SIG-M5 (cell line): Measurements from ENCODE around the gene ITIH3.
"Not testable (repeated sequence)": the region's sequence is repeated elsewhere in the genome, so short reads cannot be mapped to it uniquely, and the experiment has no call there.

Source experiments
- DNase-seq: peaks from one replicate; lab custom pipeline; 2025; lab: John Stamatoyannopoulos, UW

ITIH3 gene

GRCh38 chr3:52794612-52795099, at the start of gene ITIH3:
Gene ITIH3, plus strand, starts transcription at chr3:52794796. Its CDS starts 8 bp downstream, at chr3:52794804.
- DNase-seq, result no peak

- no peak for DNase-seq
These were observed 42.4 kb upstream of the ITIH3 start for GRCh38 chr3:52752045-52752660.

- DNase-seq, result no peak
These were observed 40.2 kb upstream of the ITIH3 start for GRCh38 chr3:52754373-52754772.

- no peak for DNase-seq
These were observed 38.5 kb upstream of the ITIH3 start for GRCh38 chr3:52756141-52756540.

GRCh38 chr3:52763466-52763865, 31.1 kb upstream of the ITIH3 start:
- no peak for DNase-seq

- DNase-seq, result no peak
These were observed 24.7 kb upstream of the ITIH3 start for GRCh38 chr3:52769786-52770455.

GRCh38 chr3:52770496-52771333, 23.9 kb upstream of the ITIH3 start, which contains the start of gene NEK4:
Gene NEK4, minus strand, starts transcription at chr3:52770940. Its CDS starts 194 bp downstream, at chr3:52770746.
- DNase-seq, result peak; percentile 53

- DNase-seq, result no peak
These were observed 23.3 kb upstream of the ITIH3 start for GRCh38 chr3:52771334-52771681.

- DNase-seq, result no peak
These were observed 22.9 kb upstream of the ITIH3 start for GRCh38 chr3:52771702-52772101.

- no peak for DNase-seq
These were observed 21.1 kb upstream of the ITIH3 start for GRCh38 chr3:52773361-52774065.

- DNase-seq, result no peak
These were observed 20.4 kb upstream of the ITIH3 start for GRCh38 chr3:52774066-52774713.

- no peak for DNase-seq
These were observed 19.4 kb upstream of the ITIH3 start for GRCh38 chr3:52774901-52775864.

- no peak for DNase-seq
These were observed 18.7 kb upstream of the ITIH3 start for GRCh38 chr3:52775877-52776276.

GRCh38 chr3:52776486-52776885, 18.1 kb upstream of the ITIH3 start:
- not testable (repeated sequence) for DNase-seq

- no peak for DNase-seq
These were observed 17.3 kb upstream of the ITIH3 start, which contains the start of gene ITIH1 for GRCh38 chr3:52777127-52777958. Gene ITIH1, plus strand, starts transcription at chr3:52777599. Its CDS starts 17 bp downstream, at chr3:52777616.

- DNase-seq, result no peak
These were observed 16.4 kb upstream of the ITIH3 start for GRCh38 chr3:52777959-52778805.

GRCh38 chr3:52779011-52779836, 15.4 kb upstream of the ITIH3 start:
- DNase-seq, result peak; percentile 61
